Glutamatergic neuron (in vitro differentiated cells): ENCODE results near the gene BAHCC1. TPM values are rescaled to one million over a fixed set of nuclear protein-coding genes. Genes with fewer than 3 reads are reported as not detected.

Source experiments
- DNase-seq: peaks from one replicate; pipeline ENCODE4 v3.0.0; 2022
- H3K27ac Mint-ChIP-seq: one replicate; pipeline ENCODE4 v1.8.0; 2020; ENCODE audit warnings: mild to moderate bottlenecking, mixed read lengths, inconsistent platforms; ENCODE audit not compliant: unreplicated experiment
- H3K27me3 Mint-ChIP-seq: one replicate; pipeline ENCODE4 v1.8.0; 2020; ENCODE audit warnings: mild to moderate bottlenecking, moderate library complexity, mixed read lengths, inconsistent platforms; ENCODE audit not compliant: unreplicated experiment
- H3K36me3 Mint-ChIP-seq: one replicate; pipeline ENCODE4 v1.8.0; 2020; ENCODE audit warnings: mild to moderate bottlenecking, mixed read lengths, inconsistent platforms; ENCODE audit not compliant: unreplicated experiment
- H3K4me1 Mint-ChIP-seq: one replicate; pipeline ENCODE4 v1.8.0; 2020; ENCODE audit warnings: mild to moderate bottlenecking, low read depth, mixed read lengths, inconsistent platforms; ENCODE audit not compliant: unreplicated experiment
- H3K4me3 Mint-ChIP-seq: one replicate; pipeline ENCODE4 v1.8.0; 2020; ENCODE audit warnings: mild to moderate bottlenecking, mixed read lengths, inconsistent platforms; ENCODE audit not compliant: unreplicated experiment
- H3K9me3 Mint-ChIP-seq: one replicate; pipeline ENCODE4 v1.8.0; 2020; ENCODE audit warnings: mild to moderate bottlenecking, moderate library complexity, mixed read lengths, inconsistent platforms; ENCODE audit not compliant: unreplicated experiment
- total RNA-seq: library from RNA; stranded (reverse); fragmentation: NEBNext Ultra II Directional; extraction: Animal tissue kit (Norgen Biotek cat#: 25700); gene quantifications from one replicate; pipeline ENCODE4 v1.2.1, GENCODE V29; 2021; ENCODE audit not compliant: unreplicated experiment
- TF ChIP-seq, protein P1 (sequence below): fragments of 200-600 bp; sonication (generic); IDR thresholded peaks from one replicate; pipeline ENCODE4 v1.5.0; 2021; ENCODE audit not compliant: partially characterized antibody, unreplicated experiment

The BAHCC1 gene
- total RNA-seq, 1 donor from 2014 or later: 111 TPM

DNA sequence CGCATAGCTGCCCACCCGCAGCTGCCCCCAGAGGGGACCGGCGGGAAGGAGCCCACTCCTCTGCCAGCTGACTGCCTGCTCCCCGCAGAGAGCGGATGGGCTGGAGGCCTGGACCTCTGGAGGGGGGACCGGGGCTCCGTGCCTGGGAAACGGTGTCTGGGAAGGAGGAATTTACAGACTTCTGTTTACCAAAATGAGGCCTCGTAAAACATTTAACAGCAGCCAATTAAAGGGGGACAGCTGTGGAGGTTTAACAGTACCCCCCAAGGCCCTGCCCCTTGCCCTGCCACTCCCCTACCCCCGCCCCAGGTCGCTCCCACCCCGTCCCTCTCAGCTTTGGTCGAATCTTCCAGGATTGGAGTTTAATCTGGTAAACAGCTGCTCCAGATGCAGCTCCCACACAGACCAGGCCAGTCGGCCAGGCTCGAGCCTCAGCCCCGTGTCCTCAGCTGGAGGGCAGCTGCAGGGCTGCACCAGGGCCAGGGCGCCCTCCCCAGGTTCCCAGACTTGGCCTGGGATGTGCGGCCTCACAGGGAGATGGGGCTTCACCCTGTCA is 41.1 kb downstream of the BAHCC1 start:
- no peak for DNase-seq
- no peak overlapping the region for H3K4me3 Mint-ChIP-seq
- H3K4me1 Mint-ChIP-seq: peaks cover 5% of the 10 kb centered on the region
- H3K27ac Mint-ChIP-seq: no peak overlapping the region
- no peaks in the 10 kb centered on the region for H3K36me3 Mint-ChIP-seq
- peaks cover 6% of the 10 kb centered on the region for H3K27me3 Mint-ChIP-seq
- TF ChIP-seq, protein P1, sequence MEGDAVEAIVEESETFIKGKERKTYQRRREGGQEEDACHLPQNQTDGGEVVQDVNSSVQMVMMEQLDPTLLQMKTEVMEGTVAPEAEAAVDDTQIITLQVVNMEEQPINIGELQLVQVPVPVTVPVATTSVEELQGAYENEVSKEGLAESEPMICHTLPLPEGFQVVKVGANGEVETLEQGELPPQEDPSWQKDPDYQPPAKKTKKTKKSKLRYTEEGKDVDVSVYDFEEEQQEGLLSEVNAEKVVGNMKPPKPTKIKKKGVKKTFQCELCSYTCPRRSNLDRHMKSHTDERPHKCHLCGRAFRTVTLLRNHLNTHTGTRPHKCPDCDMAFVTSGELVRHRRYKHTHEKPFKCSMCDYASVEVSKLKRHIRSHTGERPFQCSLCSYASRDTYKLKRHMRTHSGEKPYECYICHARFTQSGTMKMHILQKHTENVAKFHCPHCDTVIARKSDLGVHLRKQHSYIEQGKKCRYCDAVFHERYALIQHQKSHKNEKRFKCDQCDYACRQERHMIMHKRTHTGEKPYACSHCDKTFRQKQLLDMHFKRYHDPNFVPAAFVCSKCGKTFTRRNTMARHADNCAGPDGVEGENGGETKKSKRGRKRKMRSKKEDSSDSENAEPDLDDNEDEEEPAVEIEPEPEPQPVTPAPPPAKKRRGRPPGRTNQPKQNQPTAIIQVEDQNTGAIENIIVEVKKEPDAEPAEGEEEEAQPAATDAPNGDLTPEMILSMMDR: no peak
- H3K9me3 Mint-ChIP-seq: peaks cover 6% of the 10 kb centered on the region

DNA sequence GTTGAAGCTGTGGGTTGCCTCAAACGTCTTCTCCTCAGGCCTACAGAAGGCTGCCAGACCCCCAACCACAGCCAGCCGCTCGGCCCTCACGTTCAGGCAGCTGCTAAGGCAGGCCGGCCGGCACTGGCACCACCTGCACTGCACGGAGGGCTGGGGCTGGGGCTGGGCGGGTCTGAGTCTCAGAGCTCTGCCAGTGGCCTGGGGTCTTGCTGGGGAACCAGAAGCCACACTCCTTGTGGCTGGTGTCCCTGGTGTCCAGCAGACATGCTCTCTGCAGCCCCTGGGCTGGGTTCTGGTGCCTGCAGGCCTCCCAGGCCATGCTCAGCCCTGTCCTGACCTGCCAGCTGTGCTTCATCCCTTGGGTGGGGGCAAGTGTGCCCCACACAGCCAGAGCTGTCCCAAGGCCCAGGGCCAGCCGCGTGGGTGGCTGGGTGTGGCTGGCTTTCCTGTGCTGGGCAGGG is 42.0 kb downstream of the BAHCC1 start:
- H3K27ac Mint-ChIP-seq: no peak overlapping the region
- no peak for DNase-seq
- H3K27me3 Mint-ChIP-seq: peaks cover 7% of the 10 kb centered on the region
- H3K4me3 Mint-ChIP-seq: no peak overlapping the region
- H3K4me1 Mint-ChIP-seq: peaks cover 3% of the 10 kb centered on the region
- no peaks in the 10 kb centered on the region for H3K36me3 Mint-ChIP-seq
- TF ChIP-seq, protein P1: no peak
- peaks cover 6% of the 10 kb centered on the region for H3K9me3 Mint-ChIP-seq

DNA sequence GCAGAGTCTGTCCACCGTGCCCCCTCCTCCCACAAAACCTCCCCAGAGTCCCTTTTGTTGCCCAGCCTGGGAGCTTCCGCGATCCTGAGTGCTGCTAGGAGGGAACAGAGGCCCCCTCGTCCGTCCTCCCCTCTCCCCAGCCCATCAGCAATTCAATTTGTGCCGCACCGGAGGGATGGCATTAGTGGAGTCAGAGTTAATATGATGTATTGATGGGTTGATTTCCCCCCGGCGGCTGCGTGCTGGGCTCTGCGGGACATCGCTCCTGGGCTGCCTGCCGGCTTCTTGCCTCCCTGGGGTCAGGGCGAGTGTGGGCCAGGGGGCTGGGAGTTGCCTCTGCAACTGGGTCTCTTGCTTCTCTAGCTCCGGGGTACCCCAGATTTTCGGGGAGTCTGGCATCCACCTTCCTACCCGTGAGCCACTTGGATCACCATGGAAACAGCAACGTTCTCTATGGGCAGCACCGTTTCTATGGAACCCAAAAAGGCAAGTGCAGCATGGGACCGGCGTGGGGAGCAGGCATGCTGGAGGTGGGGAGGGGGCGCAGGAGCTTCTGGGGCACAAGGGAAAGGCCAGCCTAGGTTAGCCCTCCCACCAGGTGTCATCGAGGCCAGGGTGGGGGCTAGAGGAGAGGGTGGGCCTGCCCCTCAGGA is 42.9 kb downstream of the BAHCC1 start:
- H3K27me3 Mint-ChIP-seq: peaks cover 7% of the 10 kb centered on the region
- no peak overlapping the region for H3K27ac Mint-ChIP-seq

DNA sequence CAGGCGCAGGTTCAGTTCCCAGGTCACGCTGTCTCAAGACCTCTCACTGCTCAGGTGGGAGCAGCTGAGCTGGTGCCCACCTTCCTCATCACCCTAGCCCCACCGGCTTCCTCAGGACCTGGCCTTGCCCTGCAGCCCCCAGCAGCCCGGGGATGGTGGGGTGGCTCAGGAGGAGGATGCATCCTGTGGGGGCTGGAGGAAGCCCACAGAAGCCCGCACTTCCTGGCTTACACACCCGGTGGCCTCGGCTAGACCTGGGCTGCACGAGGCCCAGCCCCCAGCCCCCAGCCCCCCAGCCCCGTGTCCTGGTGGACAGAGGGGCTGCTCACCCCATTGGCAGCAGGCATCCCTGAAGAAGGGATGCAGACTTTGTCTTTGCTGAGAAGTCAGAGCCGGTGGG is 43.4 kb downstream of the BAHCC1 start:
- Mint-ChIP-seq H3K27ac (no peak overlapping the region), H3K9me3 (peaks cover 6% of the 10 kb centered on the region), H3K4me1 (peaks cover 3% of the 10 kb centered on the region), H3K36me3 (no peaks in the 10 kb centered on the region), H3K4me3 (no peak overlapping the region), H3K27me3 (peaks cover 7% of the 10 kb centered on the region)
- TF ChIP-seq, protein P1: no peak
- DNase-seq: no peak

More for the DNA sequence above, 42.9 kb downstream of the BAHCC1 start:
- peaks cover 3% of the 10 kb centered on the region for H3K4me1 Mint-ChIP-seq
- TF ChIP-seq, protein P1: no peak
- H3K9me3 Mint-ChIP-seq: peaks cover 6% of the 10 kb centered on the region
- H3K4me3 Mint-ChIP-seq: no peak overlapping the region
- H3K36me3 Mint-ChIP-seq: no peaks in the 10 kb centered on the region
- DNase-seq: no peak

DNA sequence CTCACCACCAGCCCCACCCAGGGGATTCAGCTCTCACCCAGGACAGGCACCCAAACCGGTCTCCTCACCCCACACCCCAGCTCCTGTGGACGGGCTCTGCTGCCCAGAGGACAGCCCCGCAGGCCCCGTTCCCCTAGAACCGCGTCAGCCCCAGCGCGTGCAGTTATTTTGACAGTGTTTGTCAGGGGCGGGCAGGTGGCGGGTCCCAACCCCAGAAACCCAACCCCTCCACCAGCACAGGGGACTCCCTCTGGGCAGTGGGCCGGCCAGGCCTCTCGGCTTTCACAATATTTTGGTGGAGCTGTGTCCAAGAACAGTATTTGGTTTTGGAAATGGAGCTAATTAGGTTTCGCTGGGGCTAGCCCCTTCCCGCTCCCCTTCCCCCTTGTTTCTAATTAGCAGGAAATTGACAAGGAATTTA is 44.8 kb downstream of the BAHCC1 start:
- no peak overlapping the region for H3K27ac Mint-ChIP-seq
- DNase-seq: no peak
- H3K4me1 Mint-ChIP-seq: peaks cover 3% of the 10 kb centered on the region
- no peak overlapping the region for H3K4me3 Mint-ChIP-seq
- H3K36me3 Mint-ChIP-seq: no peaks in the 10 kb centered on the region
- H3K27me3 Mint-ChIP-seq: peaks cover 7% of the 10 kb centered on the region
- TF ChIP-seq, protein P1: no peak
- peaks cover 6% of the 10 kb centered on the region for H3K9me3 Mint-ChIP-seq
